Eye (tissue), 1 donor: ENCODE data around the gene DBR1.
A peak's percentile ranks its signal among the peaks of the same experiment; 100 is the strongest.

ENCODE experiments used
- DNase-seq: peaks from one replicate; pipeline ENCODE4 v3.0.0-alpha.2; 2015

DBR1 gene, protein sequence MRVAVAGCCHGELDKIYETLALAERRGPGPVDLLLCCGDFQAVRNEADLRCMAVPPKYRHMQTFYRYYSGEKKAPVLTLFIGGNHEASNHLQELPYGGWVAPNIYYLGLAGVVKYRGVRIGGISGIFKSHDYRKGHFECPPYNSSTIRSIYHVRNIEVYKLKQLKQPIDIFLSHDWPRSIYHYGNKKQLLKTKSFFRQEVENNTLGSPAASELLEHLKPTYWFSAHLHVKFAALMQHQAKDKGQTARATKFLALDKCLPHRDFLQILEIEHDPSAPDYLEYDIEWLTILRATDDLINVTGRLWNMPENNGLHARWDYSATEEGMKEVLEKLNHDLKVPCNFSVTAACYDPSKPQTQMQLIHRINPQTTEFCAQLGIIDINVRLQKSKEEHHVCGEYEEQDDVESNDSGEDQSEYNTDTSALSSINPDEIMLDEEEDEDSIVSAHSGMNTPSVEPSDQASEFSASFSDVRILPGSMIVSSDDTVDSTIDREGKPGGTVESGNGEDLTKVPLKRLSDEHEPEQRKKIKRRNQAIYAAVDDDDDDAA

DNA sequence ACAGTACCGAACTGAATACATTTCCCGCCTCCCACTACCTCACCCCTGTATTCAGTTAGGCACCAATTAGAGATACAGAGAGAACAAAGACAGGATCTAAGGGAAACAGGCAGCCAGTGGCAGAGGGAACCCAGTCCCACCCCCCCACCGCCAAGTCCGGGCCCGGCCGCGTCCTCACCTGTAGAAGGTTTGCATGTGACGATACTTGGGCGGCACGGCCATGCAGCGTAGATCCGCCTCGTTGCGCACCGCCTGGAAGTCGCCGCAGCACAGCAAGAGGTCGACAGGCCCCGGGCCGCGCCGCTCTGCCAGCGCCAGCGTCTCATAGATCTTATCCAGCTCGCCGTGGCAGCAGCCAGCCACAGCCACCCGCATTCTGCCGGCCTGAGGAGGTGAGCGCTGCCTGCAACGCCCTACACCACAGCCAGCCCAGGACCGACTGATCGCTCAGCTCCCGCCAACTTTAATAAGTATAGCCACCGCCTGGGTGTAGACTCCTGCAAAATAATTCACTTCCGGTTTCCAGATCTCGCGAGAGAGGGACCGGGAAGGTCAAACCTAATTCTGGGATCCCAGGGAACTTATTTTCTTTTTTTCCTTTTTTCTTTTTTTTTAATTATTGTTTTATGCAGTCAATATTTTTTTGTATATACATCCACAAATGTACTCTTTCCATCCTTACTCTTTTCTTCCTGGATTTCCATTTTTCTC, at the start of gene DBR1:
TSS of gene DBR1 (minus strand) at position 501 of the 711 bp plus-strand sequence. CDS start at position 375, 126 bp downstream.
- DNase-seq, result peak; percentile 97

- DNase-seq, result no peak
Observed at GRCh38 chr3:138222942-138223287, 48.2 kb upstream of the DBR1 start.

DNA sequence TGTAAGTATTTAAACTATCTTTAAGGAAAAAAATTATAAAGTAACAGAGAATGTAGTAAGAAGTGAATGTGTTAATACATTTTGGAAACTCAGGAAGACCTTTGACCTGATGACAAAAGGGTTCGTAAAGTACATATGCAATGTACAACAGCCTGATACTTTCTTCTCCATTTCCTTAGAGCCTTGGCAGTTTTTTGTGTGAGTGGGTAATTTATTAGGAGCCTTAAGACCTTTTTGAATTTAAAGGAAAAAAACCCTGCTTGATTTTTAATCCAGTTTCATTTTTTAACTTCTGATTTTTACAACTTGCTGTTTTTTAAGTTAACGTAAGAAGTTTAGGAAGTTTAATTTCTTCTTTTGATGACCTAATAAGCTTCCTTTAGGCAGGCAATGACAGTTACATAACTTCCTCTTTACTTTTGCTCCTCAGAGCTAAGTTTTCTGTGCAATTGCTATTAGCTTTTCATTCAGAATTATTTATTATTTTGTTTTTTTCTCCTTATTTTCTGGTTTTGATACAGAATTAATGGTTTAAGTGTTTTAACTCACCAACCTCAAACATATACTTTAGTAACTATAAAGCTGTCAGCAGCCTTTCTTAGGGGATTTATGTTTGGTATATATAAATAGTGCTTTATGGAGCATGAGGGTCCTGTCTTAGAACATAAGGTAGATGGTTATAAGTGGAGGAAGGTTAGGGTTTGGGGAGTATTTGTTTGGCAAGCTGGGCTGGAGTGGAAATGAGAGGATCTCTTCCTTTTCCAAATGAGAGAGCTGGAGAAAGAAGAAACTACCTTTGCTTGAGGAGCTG, 47.6 kb upstream of the DBR1 start:
- DNase-seq, result no peak

DNA sequence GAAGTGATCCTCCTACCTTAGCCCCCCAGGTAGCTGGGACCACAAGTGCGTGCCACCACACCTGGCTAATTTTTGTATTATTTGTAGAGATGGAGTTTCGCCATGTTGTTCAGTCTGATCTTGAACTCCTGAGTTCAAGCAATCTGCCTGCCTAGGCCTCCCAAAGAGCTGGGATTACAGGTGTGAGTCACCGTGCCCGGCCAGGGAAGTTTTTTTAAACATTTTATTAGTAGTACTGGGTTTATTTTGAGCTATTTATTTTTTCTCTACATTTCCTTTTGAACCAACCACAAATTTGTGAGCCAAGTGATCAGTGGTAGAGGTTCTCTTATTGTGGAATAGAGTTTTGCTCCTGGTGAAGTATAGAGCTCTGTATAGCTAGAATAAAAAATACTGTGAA, 46.1 kb upstream of the DBR1 start:
- DNase-seq, result no peak

DNA sequence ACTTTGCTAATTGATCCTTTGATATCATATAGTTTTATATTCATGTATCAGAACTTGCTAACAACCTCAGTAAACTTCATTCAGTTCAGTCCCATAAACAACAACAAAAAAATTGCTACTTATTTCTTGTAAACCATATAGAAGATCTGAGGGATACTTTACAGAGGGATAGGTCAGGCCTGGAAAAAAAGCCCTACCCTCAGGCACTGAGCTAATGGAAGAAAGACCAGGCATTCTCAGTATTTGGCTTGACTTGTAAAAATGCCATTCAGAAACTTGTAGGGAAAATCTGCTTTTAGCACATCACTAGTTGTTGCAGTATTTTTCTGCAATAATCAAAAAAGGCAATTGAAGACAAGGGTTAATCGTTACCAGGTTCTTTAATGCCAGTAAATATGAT, 45.5 kb upstream of the DBR1 start:
- no peak for DNase-seq

DNA sequence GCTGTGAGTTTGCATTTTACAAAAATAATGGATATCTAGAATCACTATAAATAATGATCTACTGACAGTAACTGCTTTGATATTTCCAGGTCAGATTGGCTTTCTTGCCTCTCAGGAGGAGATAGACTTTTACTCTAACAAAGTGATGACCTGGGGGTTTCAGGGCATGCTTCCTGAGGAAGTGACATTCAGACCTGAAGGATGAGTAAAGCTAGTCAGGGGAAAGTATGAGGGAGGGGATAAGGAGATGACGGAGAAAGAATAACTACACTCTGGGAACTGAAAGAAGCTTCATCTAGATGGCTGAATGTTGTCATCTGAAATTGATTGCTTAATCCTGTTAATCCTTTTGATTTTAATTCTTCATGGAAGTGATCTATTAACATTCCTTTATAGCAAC, 44.5 kb upstream of the DBR1 start:
- no peak for DNase-seq

DNA sequence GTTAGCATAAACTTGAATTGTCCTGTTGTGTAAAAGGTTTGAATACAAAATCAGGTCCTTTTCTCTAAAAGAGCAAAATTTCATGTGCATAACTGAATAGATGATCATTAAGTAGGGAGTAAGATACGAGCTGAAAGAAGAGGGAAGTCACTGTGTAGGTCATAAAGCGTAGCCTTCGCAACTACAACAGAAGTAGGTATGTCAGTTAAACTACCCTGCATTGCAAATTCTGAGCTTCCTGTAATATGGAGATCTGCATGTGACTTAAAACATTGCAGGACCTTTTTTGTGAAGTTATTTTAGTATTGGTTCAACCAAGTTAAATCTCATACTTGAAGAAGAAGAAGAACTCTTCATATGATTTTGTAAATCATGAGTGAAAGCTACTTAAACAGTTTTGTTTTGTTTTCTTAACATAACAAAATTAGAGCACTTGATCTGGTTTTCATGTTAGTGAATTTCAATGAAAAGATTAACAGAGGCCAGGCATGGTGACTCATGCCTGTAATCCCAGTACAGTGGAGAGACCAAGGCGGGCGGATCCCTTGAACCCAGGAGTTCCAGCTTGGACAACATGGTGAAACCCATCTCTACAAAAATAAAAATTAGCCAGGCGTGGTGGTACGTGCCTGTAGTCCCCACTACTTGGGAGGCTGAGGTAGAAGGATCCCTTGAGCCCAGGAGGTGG, 38.8 kb upstream of the DBR1 start:
- no peak for DNase-seq

GRCh38 chr3:138210528-138210927, 35.8 kb upstream of the DBR1 start:
- DNase-seq, result no peak

DNA sequence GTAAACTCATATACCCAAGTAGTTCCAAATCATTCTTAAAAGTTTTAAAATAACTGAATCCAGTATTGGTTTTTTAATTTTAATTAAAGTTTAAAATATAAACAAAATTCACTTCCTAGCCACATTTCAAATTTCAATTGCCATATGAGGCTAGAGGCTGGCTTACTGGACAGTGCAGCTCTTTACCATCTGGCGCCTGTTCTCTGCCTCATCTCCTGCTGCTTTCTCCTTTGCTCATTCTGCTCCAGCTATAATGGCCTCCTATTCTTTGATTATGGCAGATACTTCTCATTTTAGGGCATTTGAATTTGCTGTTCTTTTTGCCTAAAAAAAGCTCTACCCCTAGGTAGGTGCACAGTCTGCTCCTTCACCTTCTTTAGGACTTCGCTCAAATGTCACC, 31.5 kb upstream of the DBR1 start:
- no peak for DNase-seq

- no peak for DNase-seq
Observed at GRCh38 chr3:138205527-138205926, 30.8 kb upstream of the DBR1 start.

- DNase-seq, result no peak
Observed at GRCh38 chr3:138203938-138204337, 29.2 kb upstream of the DBR1 start.

DNA sequence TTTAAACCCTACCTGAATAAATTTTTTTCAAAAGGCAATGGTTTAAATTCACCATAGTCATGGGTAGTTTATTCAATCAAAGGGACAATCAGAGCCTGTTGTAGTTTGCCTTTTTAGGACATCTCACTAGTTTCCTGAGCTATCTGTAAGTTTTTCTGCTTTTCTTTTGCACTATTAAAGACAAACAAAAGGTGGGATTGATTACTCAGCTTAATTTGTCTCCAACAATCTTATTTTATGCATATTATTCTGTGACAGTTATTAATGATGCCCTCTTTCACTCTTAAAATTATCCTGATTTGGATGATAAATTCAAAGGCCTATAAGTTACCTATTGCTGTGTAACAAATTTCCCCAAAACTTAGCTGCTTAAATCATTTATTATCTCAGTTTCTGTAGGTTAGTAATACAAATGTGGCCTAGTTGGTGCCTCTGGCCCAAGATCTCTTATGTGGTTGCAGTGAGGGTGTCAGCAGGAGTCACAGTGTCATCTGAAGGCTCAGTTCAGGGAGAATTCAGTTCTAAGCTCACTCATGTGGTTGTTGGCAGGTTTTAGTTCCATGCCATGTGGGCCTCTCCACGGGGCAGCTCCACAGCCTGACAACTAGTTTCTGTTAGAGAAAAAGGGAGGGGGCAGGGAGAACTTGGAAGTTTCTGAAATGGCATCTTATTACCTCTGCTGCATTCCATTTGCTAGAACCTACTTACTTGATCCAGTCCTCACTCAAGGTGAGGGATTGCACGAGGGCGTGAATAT, 28.4 kb upstream of the DBR1 start:
- no peak for DNase-seq

DNA sequence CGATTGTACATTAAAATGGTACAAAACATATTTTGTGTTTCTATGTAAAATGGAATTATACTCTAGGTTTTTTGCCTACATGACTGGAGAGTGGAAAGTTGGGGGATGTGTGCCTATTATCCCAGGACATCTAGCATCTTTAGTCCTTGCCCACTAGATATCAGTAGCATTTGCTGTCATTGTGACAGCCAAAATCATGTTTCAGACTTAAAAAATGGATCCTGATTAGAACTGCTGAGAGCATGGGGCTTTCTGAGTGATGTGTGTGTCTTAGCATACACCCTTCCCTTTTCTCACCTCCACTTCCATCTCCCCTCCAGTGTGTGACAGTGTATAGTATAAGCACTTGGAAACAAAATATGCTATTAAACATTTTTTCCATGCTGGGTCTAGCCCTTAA, 25.7 kb upstream of the DBR1 start:
- DNase-seq, result no peak

DNA sequence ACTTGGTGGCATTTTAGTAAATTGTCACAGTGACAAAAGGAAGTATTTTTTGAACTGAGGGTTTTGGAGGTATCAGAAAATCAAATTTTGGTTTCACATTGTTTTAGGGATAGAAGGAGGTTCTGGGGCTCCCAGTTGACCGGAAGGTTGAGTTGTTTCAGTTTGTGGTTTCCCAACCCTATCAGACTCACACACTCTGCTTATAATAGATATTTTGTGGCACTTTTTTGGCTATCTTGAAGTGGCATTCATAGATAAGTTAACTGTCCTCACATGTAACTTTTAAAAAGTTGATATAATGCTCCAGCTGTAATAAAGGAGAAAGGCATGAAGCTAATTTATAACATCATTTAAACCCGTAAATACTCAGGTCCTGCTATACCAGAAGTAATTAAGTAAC, 25.1 kb upstream of the DBR1 start:
- no peak for DNase-seq

DNA sequence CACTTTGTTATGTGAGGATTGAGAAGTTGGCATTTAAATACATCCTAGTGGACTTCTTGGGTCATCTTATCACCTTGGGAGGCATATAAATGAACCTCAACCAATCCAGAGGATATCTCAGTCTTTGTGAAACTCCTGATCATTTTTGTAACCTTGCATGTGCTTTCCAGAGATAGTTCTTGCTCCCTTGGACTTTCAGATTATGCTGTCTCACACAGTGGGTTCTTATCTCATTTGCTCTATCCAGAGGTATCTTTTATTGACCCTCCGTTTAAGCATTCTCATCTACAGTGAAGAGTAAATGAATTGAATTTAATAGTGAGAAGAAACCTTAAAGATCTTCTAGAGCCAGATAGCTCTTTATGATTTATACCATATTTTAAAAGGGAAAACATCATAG, 22.8 kb upstream of the DBR1 start:
- DNase-seq, result no peak

DNA sequence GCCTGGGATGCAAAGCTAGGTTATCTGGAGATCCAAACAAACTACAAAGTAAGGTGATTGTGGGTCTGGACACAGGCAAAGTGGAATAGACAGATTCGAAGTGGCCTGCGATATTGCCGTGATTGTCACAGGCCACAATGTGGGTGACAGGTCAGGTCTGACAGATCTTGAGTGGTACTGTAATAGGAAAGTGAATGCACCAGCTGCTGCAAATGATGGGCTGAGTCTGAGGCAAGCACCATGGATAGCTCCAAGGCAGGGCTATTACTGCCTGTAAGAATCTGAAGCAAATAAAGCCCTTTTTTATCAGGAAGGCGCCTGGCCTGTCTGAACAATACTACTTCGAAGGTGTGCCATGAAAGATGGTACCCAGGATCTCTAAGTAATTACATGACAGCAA, 22.3 kb upstream of the DBR1 start:
- DNase-seq, result peak; percentile 35

GRCh38 chr3:138196023-138196422, 21.3 kb upstream of the DBR1 start:
- DNase-seq, result no peak

- peak; percentile 25 for DNase-seq
Observed at GRCh38 chr3:138195481-138195880, 20.8 kb upstream of the DBR1 start.

GRCh38 chr3:138188013-138188730, 13.5 kb upstream of the DBR1 start:
- no peak for DNase-seq

- DNase-seq, result peak; percentile 97
Observed at GRCh38 chr3:138187296-138188012, 12.7 kb upstream of the DBR1 start, which contains the start of gene ARMC8. Gene ARMC8, plus strand, starts transcription at chr3:138187301. Its CDS starts 254 bp downstream, at chr3:138187555.
